ENCODE data around the gene KCTD18.

KCTD18 gene

DNA sequence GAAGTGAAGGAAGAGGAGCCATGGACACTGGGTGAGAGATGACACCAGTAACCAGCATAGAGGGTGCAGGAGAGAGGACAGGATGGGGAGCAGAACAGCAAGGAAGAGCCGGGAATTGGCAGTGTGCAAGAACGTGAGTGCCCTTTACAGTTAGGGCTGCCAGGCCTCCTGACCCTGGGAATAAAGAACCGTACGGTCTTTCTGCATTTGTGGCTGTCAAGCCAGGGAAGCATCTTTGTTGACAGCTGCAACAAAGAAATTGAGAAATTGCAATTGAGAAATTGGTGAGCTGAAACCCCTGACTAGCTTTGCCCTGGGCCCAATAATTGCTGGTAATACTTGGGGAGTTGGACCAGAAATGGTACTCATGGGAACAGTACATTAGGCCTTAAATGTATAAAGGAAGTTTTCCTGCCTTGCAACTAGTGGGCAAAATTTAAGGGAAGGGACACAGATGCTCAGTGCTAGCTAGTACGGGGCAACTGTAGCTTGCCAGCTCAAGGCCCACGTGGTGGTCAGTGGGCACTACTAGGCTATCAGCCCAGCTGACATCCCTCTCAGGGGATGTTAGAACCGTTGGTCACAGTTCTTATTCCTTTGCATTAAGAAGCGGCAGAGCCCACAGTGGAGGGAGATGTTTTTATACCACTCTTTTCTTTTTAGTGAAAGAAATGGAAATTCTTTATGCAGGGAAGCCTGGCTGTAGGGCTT lies 56.6 kb downstream of the KCTD18 start:
- DNase-seq (ENCODE audit: insufficient read length), result no peak
- TF ChIP-seq POLR2A (IDR thresholded peaks at IDR 0.05; ENCODE audit: low read depth, low read length), result no peak
- TF ChIP-seq POLR2AphosphoS5 (IDR thresholded peaks at IDR 0.05; ENCODE audit: low read depth, low read length), result no peak
- no peak for TF ChIP-seq TAF1 (IDR thresholded peaks at IDR 0.05; ENCODE audit: borderline replicate concordance, low read depth, low read length)
- no peak for FAIRE-seq

DNA sequence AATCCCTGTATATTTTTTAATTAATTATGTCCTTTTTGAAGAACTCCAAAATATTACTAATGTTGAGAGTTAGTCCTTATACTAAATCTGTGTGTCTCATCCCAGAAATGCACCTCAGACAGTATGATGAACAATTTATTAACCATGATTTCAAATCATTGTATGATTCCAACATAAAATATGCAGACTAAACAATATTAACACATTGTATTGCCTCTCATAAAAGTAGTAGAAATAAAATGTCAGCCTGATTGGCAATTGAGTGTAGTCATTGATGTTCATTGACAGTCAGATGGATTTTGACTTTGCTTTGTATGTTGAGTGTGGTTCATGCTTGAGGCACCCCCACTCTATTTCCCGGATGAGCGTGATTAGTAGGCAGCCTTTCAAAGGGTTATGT lies 57.5 kb downstream of the KCTD18 start:
- TF ChIP-seq POLR2A (IDR thresholded peaks at IDR 0.05; ENCODE audit: low read depth, low read length) (no peak), TAF1 (IDR thresholded peaks at IDR 0.05; ENCODE audit: borderline replicate concordance, low read depth, low read length) (no peak), POLR2AphosphoS5 (IDR thresholded peaks at IDR 0.05; ENCODE audit: low read depth, low read length) (no peak)
- DNase-seq (ENCODE audit: insufficient read length), result no peak
- no peak for FAIRE-seq

DNA sequence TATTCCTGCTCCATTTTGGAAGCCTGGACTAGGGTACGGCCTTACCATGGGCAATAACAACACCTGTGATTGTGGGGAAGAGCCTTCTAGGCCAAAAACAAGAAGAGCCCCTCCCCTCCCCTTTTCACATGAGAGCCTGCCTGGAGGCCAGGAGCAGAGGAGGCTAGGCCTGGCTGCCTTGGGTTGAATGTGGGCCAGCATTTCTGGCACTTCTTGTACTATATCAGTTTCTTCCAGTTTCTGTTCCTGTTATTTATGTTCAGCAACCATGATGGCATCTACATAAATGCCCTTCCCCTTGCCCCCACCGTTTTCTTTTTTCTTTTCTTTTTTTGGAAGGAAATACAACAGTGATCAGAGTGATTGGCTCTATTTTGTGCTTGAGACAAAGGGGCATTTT lies 58.4 kb downstream of the KCTD18 start:
- DNase-seq (ENCODE audit: insufficient read length) (no peak), FAIRE-seq (no peak)
- TF ChIP-seq POLR2A (IDR thresholded peaks at IDR 0.05; ENCODE audit: low read depth, low read length), result no peak
- no peak for TF ChIP-seq POLR2AphosphoS5 (IDR thresholded peaks at IDR 0.05; ENCODE audit: low read depth, low read length)
- TF ChIP-seq TAF1 (IDR thresholded peaks at IDR 0.05; ENCODE audit: borderline replicate concordance, low read depth, low read length), result no peak

DNA sequence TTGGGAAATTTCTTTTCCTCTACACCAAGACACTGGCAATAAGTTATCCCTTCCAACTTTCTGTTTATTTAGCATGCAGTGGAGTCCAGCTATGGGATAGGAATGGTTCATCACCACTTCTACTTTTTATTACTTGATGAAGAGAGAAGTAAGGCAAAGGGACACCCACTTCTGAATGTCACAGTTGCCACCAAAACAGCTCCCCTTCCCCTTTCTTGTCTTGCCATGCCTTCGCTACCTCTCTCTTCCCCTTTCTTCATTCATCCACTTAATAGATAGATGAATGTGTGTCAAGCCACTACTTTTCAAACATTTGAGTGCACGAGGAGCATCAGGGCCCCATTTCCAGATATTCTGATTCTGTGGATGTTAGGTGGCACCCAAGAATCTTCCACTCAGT lies 59.6 kb downstream of the KCTD18 start:
- FAIRE-seq (peak; percentile 42), DNase-seq (ENCODE audit: insufficient read length) (no peak)
- TF ChIP-seq POLR2A (IDR thresholded peaks at IDR 0.05; ENCODE audit: low read depth, low read length), result no peak
- TF ChIP-seq TAF1 (IDR thresholded peaks at IDR 0.05; ENCODE audit: borderline replicate concordance, low read depth, low read length), result no peak
- TF ChIP-seq POLR2AphosphoS5 (IDR thresholded peaks at IDR 0.05; ENCODE audit: low read depth, low read length), result no peak

DNA sequence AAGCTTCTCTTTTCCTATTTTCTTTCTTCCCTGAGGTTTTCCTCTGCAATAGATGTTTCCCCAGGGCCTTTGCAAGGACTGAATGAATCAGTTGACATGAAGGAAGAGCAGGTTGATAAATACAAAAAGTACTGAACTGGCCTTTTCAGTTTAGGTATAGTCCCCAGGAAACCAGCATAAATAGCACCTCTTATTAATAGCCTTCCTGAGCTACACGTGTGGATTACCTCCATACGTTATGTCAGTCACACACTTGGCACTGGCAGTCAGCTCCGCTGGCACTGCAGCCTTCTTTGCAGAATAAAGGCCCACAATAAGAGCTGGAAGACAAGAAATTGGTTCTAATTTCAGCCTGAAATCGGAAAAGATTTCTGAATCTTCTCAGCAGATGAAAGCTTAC lies 60.7 kb downstream of the KCTD18 start:
- DNase-seq (ENCODE audit: insufficient read length) (no peak), FAIRE-seq (no peak)
- TF ChIP-seq TAF1 (IDR thresholded peaks at IDR 0.05; ENCODE audit: borderline replicate concordance, low read depth, low read length) (no peak), POLR2A (IDR thresholded peaks at IDR 0.05; ENCODE audit: low read depth, low read length) (no peak), POLR2AphosphoS5 (IDR thresholded peaks at IDR 0.05; ENCODE audit: low read depth, low read length) (no peak)

DNA sequence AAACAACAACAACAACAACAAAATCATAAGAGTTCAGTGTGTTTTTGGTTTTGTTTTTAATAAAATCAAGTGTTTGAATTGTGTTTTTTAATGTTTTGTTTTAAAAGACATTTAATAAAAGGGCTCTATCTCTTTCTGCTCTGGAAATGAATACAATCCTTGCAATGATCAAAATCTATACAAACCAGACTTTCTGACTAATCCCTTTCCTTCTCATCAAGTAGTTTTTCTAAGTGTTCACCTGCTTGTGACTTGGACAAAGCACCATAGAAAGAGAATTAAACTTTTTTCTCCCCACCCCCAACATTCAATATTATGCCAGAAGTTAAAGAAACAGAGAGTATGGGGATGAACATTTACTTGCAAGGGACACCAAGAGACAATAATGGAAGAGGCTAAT lies 61.4 kb downstream of the KCTD18 start:
- DNase-seq (ENCODE audit: insufficient read length) (no peak), FAIRE-seq (no peak)
- TF ChIP-seq TAF1 (IDR thresholded peaks at IDR 0.05; ENCODE audit: borderline replicate concordance, low read depth, low read length) (no peak), POLR2A (IDR thresholded peaks at IDR 0.05; ENCODE audit: low read depth, low read length) (no peak), POLR2AphosphoS5 (IDR thresholded peaks at IDR 0.05; ENCODE audit: low read depth, low read length) (no peak)

DNA sequence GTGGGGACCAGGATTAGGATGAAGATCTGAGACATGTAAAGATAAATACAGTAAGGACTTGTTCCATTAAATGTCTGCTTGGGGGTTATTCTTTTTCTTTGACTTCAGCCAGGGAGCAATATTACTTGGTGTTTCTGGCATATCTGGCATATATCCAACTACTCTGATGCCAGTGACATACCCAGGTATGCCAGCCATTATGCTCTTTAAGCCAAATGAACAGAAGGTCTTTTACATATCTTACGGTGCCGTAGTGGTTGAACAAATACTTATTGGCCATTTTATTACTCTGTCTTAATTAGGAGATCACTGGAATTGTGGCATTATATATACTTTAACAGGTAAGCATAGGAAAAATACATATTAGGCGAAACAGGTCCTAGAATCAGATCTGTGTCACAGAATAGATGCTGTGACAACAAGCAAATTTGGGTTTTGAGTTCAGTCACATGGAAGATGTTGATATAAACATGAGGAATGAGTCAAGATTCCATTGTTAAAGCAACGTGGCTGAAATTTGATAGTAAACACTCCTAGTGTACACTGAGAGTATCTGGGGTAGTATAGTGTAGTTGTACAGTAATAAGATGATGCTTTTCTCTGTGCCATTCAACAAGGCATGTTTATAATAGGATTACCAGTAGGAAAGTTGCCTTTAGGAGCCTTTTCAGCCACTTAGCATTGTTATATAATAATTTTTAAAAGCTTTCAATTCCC lies 62.6 kb downstream of the KCTD18 start:
- FAIRE-seq, result no peak
- no peak for DNase-seq (ENCODE audit: insufficient read length)
- no peak for TF ChIP-seq TAF1 (IDR thresholded peaks at IDR 0.05; ENCODE audit: borderline replicate concordance, low read depth, low read length)
- no peak for TF ChIP-seq POLR2AphosphoS5 (IDR thresholded peaks at IDR 0.05; ENCODE audit: low read depth, low read length)
- no peak for TF ChIP-seq POLR2A (IDR thresholded peaks at IDR 0.05; ENCODE audit: low read depth, low read length)

DNA sequence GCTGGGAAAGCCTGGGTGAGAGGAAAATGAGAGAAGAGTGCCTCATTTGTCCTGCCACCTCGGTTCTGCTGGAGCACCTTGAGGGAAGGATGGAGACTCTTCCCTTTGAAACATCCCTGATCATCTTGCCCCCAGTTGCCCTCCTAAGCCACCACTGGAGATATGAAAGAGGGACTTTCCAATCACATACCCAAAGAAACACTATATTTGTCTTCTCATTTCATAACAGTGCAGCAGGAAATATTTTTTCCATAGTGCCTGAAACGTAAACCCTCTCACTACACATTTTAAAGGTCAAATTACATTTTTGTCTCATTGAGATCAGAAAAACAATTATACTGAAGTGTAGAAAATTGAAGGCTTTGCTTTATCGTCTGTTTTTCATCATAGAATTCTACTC lies 63.3 kb downstream of the KCTD18 start:
- no peak for TF ChIP-seq POLR2A (IDR thresholded peaks at IDR 0.05; ENCODE audit: low read depth, low read length)
- TF ChIP-seq TAF1 (IDR thresholded peaks at IDR 0.05; ENCODE audit: borderline replicate concordance, low read depth, low read length), result no peak
- TF ChIP-seq POLR2AphosphoS5 (IDR thresholded peaks at IDR 0.05; ENCODE audit: low read depth, low read length), result no peak
- DNase-seq (ENCODE audit: insufficient read length), result no peak
- no peak for FAIRE-seq

DNA sequence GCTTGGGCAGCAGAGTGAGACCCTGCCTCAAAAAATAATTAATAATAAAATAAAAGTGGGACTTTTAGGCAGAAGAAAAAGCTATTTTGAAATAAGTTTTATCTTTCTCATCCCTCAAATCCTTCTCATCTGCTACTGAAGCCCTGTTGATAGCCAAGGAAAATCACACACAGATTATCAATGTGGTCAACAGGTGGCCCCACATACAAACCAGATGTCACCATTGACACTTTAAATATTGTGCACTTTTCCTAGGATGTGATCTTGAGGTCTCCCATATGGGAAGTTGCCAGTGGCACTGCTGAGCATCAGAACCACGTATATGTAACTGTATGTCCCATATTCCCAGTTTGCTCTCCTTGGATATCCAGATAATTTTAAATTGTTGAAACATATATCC lies 64.6 kb downstream of the KCTD18 start:
- no peak for TF ChIP-seq TAF1 (IDR thresholded peaks at IDR 0.05; ENCODE audit: borderline replicate concordance, low read depth, low read length)
- DNase-seq (ENCODE audit: insufficient read length), result no peak
- FAIRE-seq, result no peak

DNA sequence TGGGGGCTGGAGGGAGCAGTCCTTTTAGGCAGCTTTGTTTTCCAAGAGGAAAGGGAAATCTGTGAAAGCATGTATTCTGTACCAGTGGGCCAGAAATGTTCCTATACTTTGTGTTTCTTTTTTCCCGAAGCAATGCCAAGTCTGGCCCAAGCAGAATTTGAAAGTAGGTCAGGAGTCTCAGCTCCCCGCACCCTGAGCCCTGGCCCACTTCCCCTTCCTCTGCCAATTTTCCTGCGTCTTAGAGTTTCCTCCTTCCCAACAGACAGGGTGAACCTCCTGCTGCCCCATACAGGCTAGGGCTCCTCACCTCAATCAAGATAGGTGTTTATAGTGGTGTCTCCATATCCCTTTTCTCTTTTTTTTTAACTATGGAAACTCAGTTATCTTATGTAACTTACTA lies 65.3 kb downstream of the KCTD18 start:
- DNase-seq (ENCODE audit: insufficient read length) (no peak), FAIRE-seq (no peak)
- no peak for TF ChIP-seq POLR2A (IDR thresholded peaks at IDR 0.05; ENCODE audit: low read depth, low read length)
- no peak for TF ChIP-seq TAF1 (IDR thresholded peaks at IDR 0.05; ENCODE audit: borderline replicate concordance, low read depth, low read length)
- no peak for TF ChIP-seq POLR2AphosphoS5 (IDR thresholded peaks at IDR 0.05; ENCODE audit: low read depth, low read length)

DNA sequence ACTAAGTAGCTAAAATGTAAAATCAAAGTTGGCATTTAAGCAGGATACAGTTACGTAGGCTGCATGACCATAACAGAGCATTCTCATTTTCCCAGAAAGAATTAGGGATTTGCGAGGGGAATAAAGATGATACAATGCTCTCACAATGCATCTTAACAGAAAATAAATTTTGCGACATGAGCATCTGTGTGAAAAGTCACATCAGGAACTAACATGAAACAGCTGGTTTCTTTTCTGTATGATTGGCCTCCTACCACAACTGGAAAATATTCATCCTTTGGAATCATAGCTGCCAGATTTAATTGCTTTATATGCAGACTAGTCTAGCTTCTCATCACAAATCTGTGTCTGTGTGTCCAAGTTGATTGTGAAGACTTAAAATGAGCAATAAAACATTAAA lies 66.0 kb downstream of the KCTD18 start:
- no peak for TF ChIP-seq TAF1 (IDR thresholded peaks at IDR 0.05; ENCODE audit: borderline replicate concordance, low read depth, low read length)
- TF ChIP-seq POLR2AphosphoS5 (IDR thresholded peaks at IDR 0.05; ENCODE audit: low read depth, low read length), result no peak
- TF ChIP-seq POLR2A (IDR thresholded peaks at IDR 0.05; ENCODE audit: low read depth, low read length), result no peak
- FAIRE-seq (no peak), DNase-seq (ENCODE audit: insufficient read length) (no peak)

DNA sequence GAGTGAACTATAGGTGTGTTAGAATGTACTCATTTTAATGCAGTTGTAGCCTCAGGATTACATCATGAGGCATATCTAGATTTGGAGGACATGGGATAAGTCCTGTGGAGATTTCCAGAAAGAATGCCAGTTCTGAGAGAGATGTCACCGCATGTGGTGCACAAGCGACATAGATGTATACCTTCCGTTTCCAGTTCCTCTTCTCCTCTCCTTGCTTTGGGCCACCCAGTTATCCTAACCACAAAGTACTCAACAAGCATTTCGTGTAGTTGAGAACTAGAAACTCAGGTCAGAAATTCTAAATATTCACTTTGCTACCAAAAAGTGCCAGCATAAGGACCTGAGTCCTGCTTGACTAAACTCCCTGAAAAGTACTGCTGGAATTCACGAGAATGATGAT lies 66.5 kb downstream of the KCTD18 start:
- DNase-seq (ENCODE audit: insufficient read length) (no peak), FAIRE-seq (no peak)
- no peak for TF ChIP-seq POLR2AphosphoS5 (IDR thresholded peaks at IDR 0.05; ENCODE audit: low read depth, low read length)
- no peak for TF ChIP-seq TAF1 (IDR thresholded peaks at IDR 0.05; ENCODE audit: borderline replicate concordance, low read depth, low read length)
- TF ChIP-seq POLR2A (IDR thresholded peaks at IDR 0.05; ENCODE audit: low read depth, low read length), result no peak

Measured in GM12892 (cell line).